GM18868 (cell line): Measurements from ENCODE around the gene STAG3.

Source experiments
- ATAC-seq: cut with Tn5 transposase; IDR thresholded peaks from one replicate; pipeline ENCODE4 v1.9.1; 2021; ENCODE audit warnings: mild to moderate bottlenecking, moderate library complexity; ENCODE audit not compliant: unreplicated experiment

STAG3 gene

DNA sequence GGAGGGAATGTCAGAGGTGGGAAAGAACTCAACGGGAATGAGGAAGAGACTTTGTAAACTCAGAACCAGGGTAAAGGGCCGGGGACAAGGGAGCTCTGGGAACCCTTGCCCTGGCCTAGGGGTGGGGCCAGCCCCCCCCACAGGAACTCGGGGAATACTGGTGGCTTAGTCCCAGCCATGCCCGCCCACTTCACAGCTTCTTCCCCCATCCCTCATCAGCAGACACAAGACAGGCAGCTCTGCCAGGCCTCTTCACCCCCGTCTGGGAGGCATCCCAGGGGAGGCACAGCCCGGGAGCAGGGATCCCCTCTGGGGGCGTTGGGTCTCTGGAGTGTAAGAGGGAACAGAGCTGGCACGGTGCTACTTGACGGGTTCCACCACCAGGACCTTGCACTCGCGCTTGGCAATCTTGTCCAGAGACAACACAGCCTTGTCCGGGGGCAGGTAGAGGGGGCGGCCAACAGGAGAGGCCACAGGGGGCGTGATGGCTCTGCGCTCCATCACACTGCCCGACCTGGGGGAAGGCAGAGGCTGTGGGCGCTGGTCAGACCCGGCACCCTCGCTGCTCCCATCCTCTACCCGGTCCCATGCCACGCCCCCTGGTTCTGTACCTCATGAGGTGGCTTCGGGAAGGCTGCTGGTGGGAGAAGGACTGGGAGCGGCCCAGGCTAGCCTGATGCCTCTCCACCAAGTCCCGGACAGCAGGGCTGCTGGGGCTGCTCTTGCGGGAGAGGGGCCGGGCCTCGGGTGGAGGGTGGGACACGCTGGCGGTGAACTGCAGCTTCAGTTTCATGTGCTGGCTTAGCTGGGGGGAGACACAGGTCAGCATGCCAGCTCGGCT is 22.8 kb upstream of the STAG3 start:
- no peak for ATAC-seq

DNA sequence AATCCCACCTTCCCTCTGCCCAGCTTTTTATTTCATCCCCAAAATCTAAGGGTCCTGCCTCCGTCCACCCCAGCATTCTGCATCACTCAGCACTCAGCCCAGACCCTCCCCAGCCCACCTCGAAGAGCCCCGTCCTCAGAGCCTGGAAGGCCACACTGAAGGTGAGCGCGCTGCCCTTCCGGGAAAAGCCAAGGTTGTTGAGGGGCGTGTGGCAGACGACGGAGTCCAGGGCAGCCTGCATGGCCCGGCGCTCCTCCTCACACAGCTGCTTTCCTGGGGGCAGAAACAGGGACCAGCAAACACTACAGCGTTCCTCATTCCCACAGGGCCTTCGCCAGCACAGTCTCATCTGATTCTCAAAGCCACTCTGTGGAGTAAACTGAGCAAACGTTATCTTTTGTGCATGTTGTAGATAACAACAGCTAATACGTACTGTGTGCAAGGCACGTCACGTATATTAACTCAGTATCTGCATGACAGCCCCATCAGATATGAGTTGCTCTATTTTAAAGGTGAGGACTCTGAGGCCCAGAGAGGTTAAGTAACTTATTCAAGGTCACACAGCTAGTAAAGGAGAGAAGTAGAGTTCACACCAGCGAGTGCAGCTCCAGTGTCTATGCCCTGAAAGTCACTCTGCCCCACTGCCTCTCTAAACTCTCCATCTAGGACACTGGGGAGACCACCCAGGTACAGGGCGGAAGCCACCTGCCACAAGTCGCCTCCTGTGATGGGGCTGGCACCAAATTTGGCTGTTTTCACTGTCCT is 22.0 kb upstream of the STAG3 start:
- ATAC-seq, result no peak

DNA sequence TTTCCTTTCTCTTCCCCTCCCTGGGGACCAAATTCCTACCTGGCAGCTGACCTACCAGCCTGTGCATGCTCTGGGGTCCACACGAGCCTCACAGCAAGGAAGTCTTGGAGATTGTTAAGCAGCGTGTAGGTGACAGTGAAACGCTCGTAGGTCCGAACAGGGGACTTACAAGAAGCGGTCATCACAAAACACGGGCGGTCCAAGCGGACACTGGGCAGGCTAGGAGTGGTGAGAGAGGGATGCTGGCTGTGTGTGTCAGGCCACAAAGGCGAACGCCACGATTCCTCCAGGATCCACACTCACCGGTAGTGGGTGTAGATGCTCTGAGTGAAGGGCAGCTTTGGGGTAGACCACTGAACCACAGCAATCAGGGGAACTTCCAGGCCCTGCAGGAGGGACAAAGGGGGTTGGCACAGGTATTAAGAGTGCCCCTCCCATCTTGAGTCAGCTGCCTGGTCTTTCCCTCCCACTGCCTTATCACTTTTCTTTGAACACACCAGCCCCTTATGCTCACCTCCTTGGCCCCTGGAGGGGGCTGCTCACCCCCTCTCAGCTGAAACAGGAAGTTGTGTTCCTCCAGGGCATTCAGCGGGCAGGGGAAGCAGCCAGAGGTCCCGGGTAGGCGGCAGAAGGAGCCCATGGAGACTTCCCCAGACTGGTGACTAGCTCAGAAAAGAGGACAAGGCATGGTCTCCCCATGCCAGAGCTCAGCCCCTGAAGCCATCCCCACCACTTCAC is 21.2 kb upstream of the STAG3 start:
- peak; percentile 39 for ATAC-seq

DNA sequence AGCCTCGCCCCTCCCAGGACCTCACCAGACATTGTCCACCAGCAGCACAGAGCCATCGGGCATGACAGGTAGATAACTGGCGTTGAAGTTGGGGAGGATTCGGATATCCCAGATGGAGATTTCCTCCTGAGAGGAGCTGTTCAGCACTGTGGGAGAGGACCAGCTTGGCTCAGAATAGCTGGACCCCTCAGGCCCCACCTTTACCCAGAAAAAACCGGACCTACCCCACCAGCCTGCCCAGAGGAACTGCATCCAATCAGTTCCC is 20.7 kb upstream of the STAG3 start:
- ATAC-seq, result no peak

DNA sequence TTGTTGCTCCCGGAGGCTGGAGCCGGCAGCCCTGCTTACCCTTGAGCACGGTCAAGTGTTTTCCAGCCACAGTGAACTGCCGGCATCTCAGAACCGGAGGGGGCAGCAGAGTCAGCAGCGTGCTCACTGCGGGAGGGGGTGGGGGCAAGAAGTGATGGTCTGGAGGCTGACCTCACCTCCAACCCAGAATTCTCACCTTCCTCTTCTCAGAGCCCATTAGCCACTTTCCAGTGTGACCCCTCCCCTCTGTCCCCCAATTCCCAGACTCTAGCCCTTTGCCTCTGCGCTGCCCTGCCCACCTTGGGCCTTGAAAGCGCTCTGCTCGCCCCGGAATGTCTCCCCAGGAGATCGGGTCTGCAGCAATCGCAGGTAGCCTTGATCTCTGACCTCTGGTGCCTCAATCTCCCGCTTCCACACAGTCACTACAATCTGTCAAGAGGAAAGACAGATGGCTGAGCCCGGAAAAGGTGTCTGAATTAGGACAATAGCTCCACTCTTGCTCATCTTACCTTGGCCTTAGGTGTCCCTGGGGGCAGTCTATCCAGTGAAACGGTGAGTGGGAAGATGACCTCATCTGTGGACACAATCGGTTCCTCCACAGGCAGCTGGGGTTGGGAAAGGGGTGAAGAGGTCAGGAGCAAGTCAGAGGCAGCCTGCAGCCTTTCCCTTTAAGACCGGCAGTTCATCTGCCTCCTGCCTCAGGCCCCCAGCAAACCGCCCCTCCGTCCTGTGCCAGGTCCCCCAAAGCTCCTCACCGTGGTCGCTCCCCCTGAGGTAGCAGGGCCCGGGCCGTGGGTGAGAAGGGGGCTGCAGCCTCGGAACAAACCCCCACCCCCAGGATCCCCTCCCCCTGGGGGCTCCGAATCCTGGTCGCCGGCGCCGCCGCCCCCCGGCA is 20.1 kb upstream of the STAG3 start:
- no peak for ATAC-seq

DNA sequence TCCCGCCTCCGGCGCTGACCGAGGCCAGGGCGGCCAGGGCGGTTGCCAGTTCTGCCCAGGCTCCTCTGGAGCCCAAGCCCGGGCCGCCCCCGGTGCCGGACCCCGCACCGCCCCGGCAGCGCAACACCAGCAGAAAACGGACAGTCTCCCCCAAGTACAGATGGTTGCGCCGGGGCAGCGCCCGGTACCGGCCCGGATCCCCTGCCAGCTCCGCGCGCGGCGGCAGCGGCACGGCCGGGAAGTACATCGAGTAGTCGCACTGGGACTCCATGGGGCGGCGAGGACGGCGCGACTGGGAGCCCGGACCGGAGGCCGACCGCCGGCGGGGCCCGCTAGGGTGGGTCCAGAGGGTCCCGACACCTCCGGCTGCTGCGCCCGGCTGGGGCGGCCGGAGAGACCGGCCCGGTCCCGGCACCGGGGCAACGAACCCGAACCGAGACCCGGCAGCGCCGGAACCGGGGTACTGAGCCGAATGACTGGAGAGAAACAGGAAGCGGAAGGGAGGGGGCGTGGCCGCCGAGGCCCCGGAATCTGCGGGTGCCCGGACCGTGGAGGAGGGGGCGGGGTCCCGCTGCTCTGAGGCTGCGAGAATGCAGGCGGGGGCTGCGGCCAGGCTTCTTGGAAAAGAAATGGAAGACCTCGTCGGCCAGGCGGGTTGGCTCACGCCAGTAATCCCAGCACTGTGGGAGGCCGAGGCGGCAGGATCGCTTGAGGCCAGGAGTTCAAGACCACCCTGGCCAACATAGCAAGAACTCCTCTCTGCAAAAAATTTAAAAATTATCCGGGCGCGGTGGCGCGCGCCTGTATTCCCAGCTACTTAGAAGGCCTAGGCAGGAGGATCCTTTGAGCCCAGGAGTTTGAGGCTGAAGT is 19.3 kb upstream of the STAG3 start, which contains the start of gene TRAPPC14:
TRAPPC14 (minus strand) TSS at position 495 of the 870 bp plus-strand sequence; CDS start at position 271, 224 bp downstream.
- peak; percentile 70 for ATAC-seq

DNA sequence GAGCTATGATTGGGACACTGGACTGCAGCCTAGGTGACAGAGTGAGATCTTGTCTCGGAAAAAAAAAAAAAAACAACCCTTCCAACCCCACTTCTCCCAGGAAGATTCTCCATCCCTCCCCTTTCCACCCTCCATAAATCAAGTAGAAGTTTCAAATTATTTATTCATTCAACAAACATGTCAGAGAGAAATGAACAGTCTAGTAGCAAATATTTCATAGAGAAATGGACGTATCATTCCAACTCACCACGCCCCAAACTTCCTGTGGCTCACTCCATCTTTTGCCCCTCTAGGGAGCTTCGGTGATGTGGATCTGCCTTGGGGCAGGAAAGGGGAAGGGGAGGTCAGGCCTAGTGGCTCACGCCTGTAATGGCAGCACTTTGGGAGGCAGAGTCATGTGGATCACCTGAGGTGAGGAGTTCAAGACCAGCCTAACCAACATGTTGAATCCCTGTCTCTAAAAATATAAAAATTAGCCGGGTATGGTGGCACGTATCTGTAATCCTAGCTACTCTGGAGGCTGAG is 18.6 kb upstream of the STAG3 start:
- ATAC-seq, result no peak

DNA sequence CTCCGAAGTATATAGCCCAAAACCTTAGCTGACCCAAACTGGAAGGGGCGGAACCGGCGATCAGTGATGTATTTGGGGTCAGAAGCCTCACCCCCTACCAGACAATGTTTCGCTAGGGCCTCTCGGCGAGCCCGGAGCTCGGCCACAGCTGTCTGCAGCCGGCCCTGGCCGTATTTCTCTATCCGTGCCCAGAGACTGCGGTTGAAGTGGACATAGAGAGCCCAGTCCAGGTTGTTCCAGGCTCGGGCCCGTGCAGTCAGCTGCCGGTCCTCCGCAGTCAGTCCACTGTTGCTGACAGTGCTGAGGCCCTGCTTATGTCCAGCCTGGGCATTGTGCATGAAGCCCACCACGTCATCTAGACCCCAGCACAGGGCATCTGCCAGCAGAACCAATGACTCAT is 17.7 kb upstream of the STAG3 start:
- no peak for ATAC-seq

DNA sequence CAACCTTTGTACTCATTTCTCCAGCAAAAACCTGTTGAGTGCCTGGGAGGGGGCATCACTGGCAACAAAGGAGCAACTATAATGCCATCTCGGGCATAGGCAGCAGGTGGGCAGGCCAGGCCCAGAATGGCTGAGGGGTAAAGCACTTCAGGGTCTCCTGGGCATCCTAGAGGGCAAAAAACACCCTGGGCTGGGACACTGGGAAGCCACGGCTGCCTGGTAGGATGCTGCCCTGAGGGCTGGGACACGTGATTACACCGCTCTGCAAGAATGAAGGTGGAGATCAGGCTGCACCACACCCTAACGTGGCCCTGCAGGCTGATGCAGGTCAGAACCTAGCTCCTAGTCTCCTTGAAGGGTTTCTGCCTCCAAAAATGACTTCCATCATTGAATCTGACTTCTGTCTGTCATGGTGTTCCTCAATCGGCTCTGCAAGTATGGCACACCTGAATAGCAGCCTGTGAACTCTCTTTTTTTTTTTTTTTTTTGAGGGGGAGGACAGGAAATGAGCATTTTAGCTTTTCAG is 14.6 kb upstream of the STAG3 start:
- ATAC-seq, result no peak

DNA sequence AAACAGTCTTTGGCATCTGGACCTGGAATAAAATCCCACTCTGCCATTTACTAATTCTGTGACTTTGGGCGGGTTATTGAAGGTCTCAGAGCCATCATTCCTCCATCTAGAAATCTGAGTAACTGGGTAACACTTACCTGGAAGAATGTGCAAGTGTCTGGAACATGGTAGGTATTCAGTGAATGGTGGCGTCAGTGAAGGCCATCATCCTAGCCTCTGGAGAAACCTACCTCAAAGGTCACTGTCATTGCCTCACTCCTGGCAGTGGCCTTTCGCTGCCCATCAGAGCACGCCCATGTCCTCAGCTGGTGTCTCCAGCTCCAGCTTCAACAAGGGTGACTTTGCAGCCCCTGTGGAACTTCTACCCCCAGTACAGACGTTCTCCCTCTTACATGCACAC is 13.8 kb upstream of the STAG3 start:
- no peak for ATAC-seq

DNA sequence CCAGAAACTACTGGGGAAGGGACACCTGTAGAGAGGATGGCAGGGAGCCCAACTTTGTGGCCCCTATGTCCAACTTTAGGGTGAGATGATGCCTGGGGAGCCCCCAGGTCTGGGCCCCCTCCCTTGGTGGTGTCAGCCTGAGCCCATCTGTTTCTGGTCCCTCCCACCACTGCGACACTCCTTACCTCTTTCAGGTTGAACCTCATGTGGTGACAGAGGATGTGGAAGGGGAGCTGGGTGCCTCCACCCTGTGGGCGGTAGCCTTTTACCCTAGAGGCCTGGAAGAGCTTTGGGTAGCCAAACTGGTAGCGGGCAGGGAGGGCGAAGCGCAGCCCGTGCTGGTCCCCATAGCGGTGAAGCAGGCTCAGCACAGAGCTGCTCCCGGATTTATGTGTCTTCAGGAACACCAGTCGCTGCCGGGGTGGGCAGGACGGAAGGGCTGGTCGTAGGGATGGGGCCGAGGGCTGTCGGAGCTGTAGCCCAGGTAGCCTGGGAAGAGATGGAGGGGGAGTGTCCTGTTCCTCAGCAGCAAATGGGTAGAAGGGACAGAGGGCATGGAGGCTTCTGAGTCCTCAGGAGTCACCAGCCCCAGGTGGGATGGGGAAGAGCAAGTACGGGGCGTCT is 11.3 kb upstream of the STAG3 start:
- no peak for ATAC-seq

DNA sequence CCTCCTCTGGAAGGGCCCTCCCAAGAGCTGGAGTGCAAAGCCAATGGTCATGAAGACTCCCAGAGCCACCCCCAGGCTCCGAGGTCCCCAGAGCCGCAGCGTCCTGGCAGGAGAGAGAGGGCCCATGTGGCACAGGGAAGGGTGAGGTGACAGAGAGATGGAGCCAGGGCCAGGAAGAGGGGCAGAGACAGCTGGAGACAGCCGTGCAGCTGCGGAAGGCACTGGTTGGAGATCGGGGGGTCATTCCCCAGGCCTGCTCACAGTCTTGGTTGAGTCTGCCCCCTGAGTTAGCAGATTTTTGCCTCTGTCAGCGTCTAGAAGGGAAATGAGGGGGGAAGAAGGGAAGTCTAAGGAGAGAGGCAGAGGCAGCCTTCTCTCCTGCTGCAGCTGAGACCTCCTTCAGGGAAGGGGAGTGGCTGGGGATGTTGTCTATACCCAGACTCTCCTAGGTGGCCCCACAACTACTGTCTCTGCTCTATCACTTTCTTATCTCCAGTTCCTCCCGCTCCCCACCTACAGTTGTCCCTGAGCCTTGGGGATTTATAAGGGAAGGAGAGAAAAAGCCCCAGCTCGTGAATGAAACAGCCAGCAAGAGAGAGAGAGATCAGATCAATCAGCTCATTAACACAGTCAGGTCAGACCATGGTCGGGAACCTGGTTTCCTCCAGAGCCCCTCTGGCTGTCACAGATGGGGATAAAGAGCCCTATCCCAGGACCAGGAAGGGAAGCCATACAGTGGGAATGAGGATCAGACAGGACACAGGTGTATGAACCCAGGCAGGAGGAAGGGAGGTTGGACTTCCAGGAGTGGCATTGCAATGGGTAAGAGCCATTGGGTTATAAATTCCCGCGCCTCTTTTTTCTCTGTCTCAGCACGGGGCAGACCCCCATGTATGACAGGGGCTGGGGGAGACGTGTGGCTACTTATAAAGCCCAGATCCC is 10.5 kb upstream of the STAG3 start:
- ATAC-seq, result no peak

DNA sequence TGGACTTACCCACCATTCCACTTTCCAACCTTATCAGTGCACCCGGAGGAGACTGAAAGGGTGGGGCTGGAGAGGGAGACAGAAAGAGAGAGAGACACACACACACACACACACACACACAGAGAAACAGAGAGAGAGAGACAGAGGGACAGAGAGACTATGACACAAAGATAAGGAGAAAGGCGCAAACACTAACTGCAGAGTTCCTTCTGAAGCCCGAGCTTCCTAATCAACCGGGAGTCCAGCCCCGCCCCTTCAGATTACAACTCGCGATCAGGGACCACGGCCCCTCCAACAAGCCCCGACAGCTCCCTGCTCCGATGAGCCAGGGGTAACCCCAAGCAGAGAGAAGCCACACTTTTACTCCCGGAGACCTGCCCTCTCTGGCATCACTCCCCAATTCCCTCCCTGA is 9.8 kb upstream of the STAG3 start:
- ATAC-seq, result no peak

DNA sequence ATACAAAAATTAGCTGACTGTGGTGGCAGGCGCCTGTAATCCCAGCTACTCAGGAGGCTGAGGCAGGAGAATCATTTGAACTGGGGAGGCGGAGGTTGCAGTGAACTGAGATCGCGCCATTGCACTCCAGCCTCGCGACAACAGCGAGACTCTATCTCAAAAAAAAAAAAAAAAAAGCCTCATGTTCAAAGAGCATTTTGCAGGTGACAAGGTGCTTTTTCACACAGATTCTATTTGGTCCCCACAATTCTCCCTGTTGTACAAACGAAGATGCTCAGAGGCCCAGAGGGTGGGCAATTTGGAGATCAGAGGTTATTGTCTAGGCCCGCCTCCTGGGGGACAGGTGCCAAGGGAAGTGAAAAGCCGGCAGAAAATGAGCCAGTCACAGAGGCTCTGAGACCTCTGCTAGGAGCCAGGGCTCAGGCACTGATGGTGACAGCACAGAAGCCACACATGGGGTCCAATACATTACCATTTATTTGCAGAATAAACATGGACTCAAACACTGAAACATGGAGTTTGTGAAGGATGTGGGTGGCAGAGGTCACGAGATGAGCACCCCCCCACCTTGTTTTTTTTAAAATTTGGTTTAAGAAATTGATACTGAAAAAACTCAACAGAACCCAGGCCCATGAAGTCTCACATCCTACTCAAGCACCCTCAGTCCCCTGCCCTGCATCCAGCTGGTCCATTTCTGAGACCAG is 8.4 kb upstream of the STAG3 start:
- no peak for ATAC-seq

DNA sequence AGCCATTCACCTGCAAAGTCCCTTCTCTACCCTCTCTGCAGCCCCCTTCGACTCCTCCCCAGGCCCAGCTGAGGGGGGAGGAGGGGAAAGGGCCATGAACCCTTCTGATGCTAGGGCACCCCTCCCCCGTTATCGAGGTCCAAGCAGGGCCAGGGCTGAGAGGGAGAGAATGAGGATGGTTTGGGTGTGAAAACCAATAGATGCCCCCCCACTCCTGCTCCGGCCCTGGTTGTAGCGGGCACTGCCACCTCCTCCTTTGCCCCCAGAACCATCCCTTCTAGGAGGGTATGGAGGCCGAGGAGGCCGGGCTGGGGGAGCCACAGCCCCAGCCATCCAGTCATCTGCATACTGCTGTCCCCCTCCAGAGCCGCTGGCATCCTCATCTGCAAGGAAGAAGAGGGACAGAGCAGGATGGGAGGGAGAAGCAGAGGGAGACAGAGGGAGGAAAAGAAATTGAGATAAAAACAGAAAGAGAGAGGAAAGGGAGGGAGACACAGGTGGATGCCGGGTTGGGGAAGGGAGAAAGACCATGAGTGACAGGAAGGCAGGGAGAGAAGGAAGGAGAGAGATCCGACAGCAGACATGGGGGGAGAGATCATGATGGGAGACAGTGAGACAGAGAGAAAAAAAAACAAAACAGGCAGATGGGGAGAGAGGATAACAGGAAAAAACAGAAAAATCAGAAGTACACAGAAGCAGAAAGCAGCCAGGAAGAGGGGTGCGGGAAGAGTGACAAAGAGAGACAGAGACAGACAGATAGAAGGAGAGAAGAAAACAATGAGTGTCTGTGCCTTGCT is 7.4 kb upstream of the STAG3 start:
- no peak for ATAC-seq

DNA sequence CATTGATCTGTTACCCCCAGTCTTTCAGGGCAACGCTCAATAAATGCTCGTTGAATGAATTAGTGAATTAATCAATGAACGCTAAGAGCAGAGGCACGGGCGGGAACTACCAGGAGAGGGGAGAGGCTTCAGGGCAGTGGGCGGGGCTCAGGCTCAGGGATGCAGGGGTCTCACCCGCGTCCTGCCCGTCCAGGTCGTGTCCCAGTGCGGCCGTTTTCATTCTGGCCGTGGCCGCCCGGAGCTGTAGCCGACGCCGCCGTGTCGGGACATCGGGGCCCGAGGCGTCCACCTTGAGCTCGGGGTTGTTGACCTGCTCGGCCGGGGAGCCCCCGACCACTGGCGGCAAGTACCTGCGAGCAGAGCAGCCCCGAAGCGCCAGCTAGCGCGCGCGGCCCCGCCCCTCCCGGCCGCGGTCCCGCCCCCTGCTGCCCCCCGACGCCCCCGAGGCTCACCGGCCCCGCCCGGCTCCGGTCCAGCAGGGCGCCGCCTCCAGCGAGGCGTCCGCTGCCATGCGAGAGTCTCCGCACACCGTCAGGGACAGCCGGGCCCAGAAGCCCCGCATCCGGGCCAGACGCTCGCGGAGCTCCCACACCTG is 6.5 kb upstream of the STAG3 start:
- ATAC-seq, result no peak
